Progenitor cell of endocrine pancreas (in vitro differentiated cells): ENCODE data around the gene NHSL2. TPM values are rescaled to one million over a fixed set of nuclear protein-coding genes. Genes with fewer than 3 reads are reported as not detected.

Experiments
- DNase-seq: peaks from one replicate; pipeline ENCODE4 v3.0.0; 2021; ENCODE audit warnings: low spot score; ENCODE audit not compliant: unreplicated experiment
- H3K27ac Mint-ChIP-seq: 2 replicates; pipeline ENCODE4 v1.8.0; 2021; ENCODE audit warnings: mild to moderate bottlenecking, moderate library complexity, mixed read lengths
- H3K27me3 Mint-ChIP-seq: 2 replicates; pipeline ENCODE4 v1.8.0; 2021; ENCODE audit warnings: mixed read lengths
- H3K36me3 Mint-ChIP-seq: 2 replicates; pipeline ENCODE4 v1.8.0; 2022; ENCODE audit warnings: mixed read lengths; ENCODE audit not compliant: insufficient read depth
- H3K4me1 Mint-ChIP-seq: 2 replicates; pipeline ENCODE4 v1.8.0; 2021; ENCODE audit warnings: low read depth, mixed read lengths
- H3K4me3 Mint-ChIP-seq: 2 replicates; pipeline ENCODE4 v1.8.0; 2021; ENCODE audit warnings: low read depth, mild to moderate bottlenecking, moderate library complexity, mixed read lengths
- H3K9me3 Mint-ChIP-seq: 2 replicates; pipeline ENCODE4 v1.8.0; 2021; ENCODE audit warnings: low read depth, mixed read lengths
- total RNA-seq: library from RNA; stranded (reverse); gene quantifications from 2 replicates; pipeline ENCODE4 v1.2.1, GENCODE V29; 2021
- TF ChIP-seq, protein P1 (sequence below): fragments of 200-600 bp; sonication (generic); IDR thresholded peaks from one replicate; pipeline ENCODE4 v1.5.0; 2021; ENCODE audit warnings: antibody characterized with exemption, mild to moderate bottlenecking; ENCODE audit not compliant: unreplicated experiment

Gene NHSL2
- total RNA-seq, 1 donor from 2014 or later, result 3.4 TPM

DNA sequence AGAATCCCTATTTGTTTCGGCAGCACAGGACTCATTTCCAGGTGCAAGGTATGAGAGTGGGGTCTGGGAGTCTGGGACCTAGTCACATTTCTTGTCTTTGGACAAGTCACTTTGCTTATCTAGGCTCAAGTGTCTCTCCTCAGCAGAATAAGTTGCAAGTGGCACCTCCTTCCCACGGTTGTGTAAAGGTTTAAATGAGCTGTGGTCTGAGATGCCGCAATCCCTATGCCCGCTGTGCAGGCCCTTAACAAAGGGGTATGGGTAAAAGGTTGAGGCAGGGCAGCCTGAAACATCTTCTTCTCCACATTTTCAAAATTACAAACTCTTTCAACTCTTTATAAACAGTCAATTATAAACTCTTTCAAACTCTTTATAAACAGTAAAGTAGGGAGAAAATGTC is 127.4 kb downstream of the NHSL2 start:
- Mint-ChIP-seq H3K9me3 (peaks cover 26% of the 10 kb centered on the region), H3K27ac (no peak overlapping the region), H3K27me3 (no peaks in the 10 kb centered on the region), H3K4me1 (peaks cover 2% of the 10 kb centered on the region), H3K36me3 (peaks cover 5% of the 10 kb centered on the region), H3K4me3 (no peak overlapping the region)
- TF ChIP-seq, protein P1, sequence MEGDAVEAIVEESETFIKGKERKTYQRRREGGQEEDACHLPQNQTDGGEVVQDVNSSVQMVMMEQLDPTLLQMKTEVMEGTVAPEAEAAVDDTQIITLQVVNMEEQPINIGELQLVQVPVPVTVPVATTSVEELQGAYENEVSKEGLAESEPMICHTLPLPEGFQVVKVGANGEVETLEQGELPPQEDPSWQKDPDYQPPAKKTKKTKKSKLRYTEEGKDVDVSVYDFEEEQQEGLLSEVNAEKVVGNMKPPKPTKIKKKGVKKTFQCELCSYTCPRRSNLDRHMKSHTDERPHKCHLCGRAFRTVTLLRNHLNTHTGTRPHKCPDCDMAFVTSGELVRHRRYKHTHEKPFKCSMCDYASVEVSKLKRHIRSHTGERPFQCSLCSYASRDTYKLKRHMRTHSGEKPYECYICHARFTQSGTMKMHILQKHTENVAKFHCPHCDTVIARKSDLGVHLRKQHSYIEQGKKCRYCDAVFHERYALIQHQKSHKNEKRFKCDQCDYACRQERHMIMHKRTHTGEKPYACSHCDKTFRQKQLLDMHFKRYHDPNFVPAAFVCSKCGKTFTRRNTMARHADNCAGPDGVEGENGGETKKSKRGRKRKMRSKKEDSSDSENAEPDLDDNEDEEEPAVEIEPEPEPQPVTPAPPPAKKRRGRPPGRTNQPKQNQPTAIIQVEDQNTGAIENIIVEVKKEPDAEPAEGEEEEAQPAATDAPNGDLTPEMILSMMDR, result no peak
- DNase-seq, result no peak

DNA sequence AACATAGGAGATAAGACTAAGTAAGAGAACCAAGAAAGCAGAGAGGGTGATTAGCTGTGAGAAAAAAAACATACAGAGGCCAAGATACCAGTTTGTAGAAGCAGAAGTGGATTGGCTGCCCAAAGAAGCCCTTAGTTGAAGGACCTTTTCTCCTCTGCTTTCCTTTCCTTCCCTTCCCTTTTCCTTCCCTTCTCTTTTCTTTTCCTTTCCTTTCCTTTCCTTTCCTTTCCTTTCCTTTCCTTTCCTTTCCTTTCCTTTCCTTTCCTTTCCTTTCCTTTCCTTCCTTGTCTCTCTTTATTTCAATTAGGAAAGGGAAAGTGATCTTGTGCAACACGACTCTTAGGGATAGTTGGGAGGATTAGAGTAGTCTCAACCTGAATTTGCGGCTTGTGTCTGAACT is 128.2 kb downstream of the NHSL2 start:
- Mint-ChIP-seq H3K9me3 (peaks cover 26% of the 10 kb centered on the region), H3K27me3 (no peaks in the 10 kb centered on the region), H3K36me3 (peaks cover 5% of the 10 kb centered on the region), H3K4me1 (peaks cover 8% of the 10 kb centered on the region), H3K27ac (no peak overlapping the region), H3K4me3 (no peak overlapping the region)
- TF ChIP-seq, protein P1, result no peak
- DNase-seq, result no peak

DNA sequence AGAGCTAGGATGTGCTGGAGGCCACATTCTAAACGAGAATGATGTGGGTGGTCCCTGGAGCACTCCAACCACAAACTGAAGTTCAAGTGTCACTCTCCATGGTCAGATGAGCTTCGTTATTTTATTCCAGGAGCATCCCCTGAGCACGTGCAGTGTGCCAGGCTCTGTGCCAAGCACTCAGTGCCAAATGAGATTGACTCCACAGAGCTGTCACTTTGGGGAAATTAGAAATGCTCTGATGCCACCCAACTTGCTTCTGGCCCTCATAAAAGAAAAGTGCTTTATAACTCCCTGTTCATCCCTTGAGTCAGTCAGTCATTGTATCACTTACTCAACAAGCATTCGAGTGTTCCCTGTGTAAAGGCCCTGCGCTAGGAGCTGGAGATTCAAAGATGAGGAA is 129.9 kb downstream of the NHSL2 start:
- H3K4me1 Mint-ChIP-seq, result peaks cover 16% of the 10 kb centered on the region
- H3K4me3 Mint-ChIP-seq, result no peak overlapping the region
- H3K9me3 Mint-ChIP-seq, result peaks cover 22% of the 10 kb centered on the region
- TF ChIP-seq, protein P1, result no peak
- no peaks in the 10 kb centered on the region for H3K27me3 Mint-ChIP-seq
- DNase-seq, result no peak
- no peak overlapping the region for H3K27ac Mint-ChIP-seq
- peaks cover 5% of the 10 kb centered on the region for H3K36me3 Mint-ChIP-seq

DNA sequence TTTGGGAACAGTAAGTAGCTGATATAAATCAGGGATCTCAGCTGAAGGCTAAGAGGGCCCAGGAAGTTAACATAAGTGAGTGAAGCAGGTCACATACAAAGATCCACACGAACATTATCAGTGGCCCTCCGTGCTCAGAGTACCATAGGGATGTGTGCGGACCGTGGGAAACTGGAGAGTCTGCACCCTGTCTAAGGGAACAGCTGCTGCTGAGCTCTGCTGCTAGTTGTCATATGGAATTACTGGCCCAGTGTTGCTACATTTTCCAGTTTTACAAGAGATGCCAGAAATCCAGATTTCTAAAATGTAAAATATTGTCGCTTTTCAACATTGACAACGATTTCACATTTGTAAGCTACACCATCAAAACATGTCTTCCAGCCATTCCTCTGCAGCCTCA is 130.5 kb downstream of the NHSL2 start:
- Mint-ChIP-seq H3K27me3 (no peaks in the 10 kb centered on the region), H3K27ac (no peak overlapping the region), H3K4me3 (no peak overlapping the region), H3K4me1 (peaks cover 21% of the 10 kb centered on the region), H3K36me3 (peaks cover 5% of the 10 kb centered on the region), H3K9me3 (peaks cover 19% of the 10 kb centered on the region)
- TF ChIP-seq, protein P1, result no peak
- DNase-seq, result no peak

DNA sequence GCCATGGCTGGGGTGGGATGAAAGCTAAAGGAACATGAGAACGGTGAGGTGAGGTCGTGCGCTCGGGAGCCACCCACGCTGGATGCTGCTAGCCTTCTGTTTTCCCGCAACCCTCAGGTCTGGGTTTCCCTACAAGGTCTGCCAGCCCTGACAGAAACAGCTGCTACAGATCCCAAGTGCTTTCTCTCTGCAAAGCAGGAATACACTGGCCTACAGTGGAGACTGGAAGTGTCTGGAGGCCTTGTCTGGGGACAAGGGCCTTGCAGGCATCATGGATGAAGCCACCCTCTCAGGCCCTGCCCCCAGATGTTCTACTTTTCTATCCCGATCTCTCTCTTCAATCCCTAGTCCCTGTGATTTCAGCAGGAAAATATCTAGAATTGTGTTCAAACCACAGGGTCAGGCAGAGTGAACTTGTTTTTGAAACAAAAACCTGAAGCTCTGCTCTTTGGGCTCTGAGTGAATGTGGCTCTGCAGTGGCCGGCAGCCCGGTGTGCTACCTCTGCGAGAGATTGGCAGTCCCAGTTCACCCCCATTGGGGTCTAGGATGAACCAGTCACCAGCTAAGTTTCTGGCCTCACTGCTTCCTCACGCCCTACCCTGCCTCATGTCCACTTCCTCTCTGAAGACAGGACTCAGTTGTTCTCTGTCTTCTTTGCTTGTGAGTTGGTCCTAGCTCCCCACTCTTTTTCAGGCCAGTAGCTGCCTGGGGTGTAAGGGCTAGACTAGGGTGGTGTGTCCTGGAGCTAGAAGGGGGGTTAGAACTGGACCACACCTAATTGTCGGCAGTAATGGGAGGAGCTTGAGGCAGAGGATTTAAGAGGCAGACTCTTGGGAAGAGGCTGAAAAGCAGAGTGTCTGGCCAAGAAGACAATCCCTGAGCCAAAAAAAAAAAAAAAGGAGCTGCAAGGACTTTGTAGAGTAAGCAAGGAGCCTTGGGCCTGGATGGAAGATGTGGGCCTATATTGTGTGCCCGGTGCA is 131.5 kb downstream of the NHSL2 start:
- no peak overlapping the region for H3K4me3 Mint-ChIP-seq
- peaks cover 16% of the 10 kb centered on the region for H3K9me3 Mint-ChIP-seq
- no peaks in the 10 kb centered on the region for H3K27me3 Mint-ChIP-seq

More for the DNA sequence above, 131.5 kb downstream of the NHSL2 start:
- DNase-seq, result no peak
- TF ChIP-seq, protein P1, result no peak
- Mint-ChIP-seq H3K4me1 (peaks cover 25% of the 10 kb centered on the region), H3K27ac (no peak overlapping the region), H3K36me3 (no peaks in the 10 kb centered on the region)
